ENCODE results near the gene WDR70. TPM values are rescaled to one million over a fixed set of nuclear protein-coding genes. Genes with fewer than 3 reads are reported as not detected.

WDR70 gene
- total and polyA plus RNA-seq, 10 of the 15 experiments (the other 5 are each of a cell fraction or from before 2014, with no cell fraction given) = 10.9 to 33.6 (median 29.1) TPM

GRCh38 chr5:37665889-37666288 lies 286.8 kb downstream of the WDR70 start:
- no peak overlapping the region for H3K9ac ChIP-seq (ENCODE audit: control insufficient read depth, insufficient read depth, low read length)
- DNase-seq (ENCODE audit: low read depth, low spot score) = no peak
- in situ Hi-C loops (cut with MboI) = no loop called here
- no peak overlapping the region for H2AFZ ChIP-seq (ENCODE audit: control insufficient read depth, low read depth, low read length)
- H3K27me3 ChIP-seq (replicated peaks in 1 of 2; ENCODE audit: control insufficient read depth in 2 of 2, insufficient read depth in 2 of 2, low read length in 1 of 2) = no peaks in the 10 kb centered on the region
- H3K79me2 ChIP-seq (ENCODE audit: control insufficient read depth, insufficient read depth, low read length) = no peaks in the 10 kb centered on the region
- ChIA-PET RAD21 (ENCODE audit: unreplicated experiment) (no interaction called here), CTCF (no interaction called here), POLR2A (no interaction called here), SMC1A (ENCODE audit: uncharacterized antibody, unreplicated experiment) (interaction anchor here (0.6 kb wide), 1 partner anchor 22 kb away, joined by 3 read pairs; no protein-coding TSS in a partner anchor)
- intact Hi-C loops (cut with micrococcal nuclease; ENCODE audit: unreplicated experiment) = no loop called here
- no peaks in the 10 kb centered on the region for H3K4me1 ChIP-seq (ENCODE audit: control insufficient read depth, insufficient read depth, low read length)
- no peaks in the 10 kb centered on the region for H3K36me3 ChIP-seq (ENCODE audit: control insufficient read depth in 2 of 2, insufficient read depth in 2 of 2, low read length in 1 of 2)
- H4K20me1 ChIP-seq (ENCODE audit: control insufficient read depth, insufficient read depth) = no peaks in the 10 kb centered on the region
- FAIRE-seq = no peak
- no peak overlapping the region for H3K4me2 ChIP-seq (ENCODE audit: control insufficient read depth, insufficient read depth)
- H3K9me3 ChIP-seq (replicated peaks; ENCODE audit: control insufficient read depth, insufficient read depth, low read length) = no peaks in the 10 kb centered on the region
- 96% methylated on average over 11 of the region's 12 CpGs for WGBS (ENCODE audit: insufficient coverage, insufficient replicate concordance, low lambda C conversion rate, missing lambda C conversion rate)
- no peak overlapping the region for H3K4me3 ChIP-seq
- TF ChIP-seq RAD21 (IDR thresholded peaks at IDR 0.05; ENCODE audit: insufficient read depth, low read depth, low read length) (no peak), NFYB (IDR thresholded peaks at IDR 0.05; ENCODE audit: insufficient read depth, low read depth, low read length) (no peak), ZZZ3 (IDR thresholded peaks at IDR 0.05; ENCODE audit: control insufficient read depth, insufficient read length, low read depth) (no peak), HDAC6 (IDR thresholded peaks at IDR 0.05; ENCODE audit: unreplicated experiment) (no peak), CEBPB (IDR thresholded peaks at IDR 0.05; ENCODE audit: borderline replicate concordance in 1 of 2, low read depth in 2 of 2, low read length in 2 of 2) (no peak), PBX3 (IDR thresholded peaks at IDR 0.05; ENCODE audit: insufficient replicate concordance, low read depth, low read length) (no peak)
- H3K27ac ChIP-seq (ENCODE audit: control insufficient read depth, insufficient read depth) = no peak overlapping the region
- BruUV-seq (replicated peaks) = no TSS peak
- ATAC-seq = no peak

- ChIA-PET CTCF (interaction anchor here (0.6 to 0.7 kb wide), 2 partner anchors 56 to 67 kb away, joined by 3 to 4 read pairs; no protein-coding TSS in a partner anchor), SMC1A (ENCODE audit: uncharacterized antibody, unreplicated experiment) (interaction anchor here (0.7 kb wide), 1 partner anchor 18 kb away, joined by 3 read pairs; no protein-coding TSS in a partner anchor), RAD21 (ENCODE audit: unreplicated experiment) (no interaction called here), POLR2A (no interaction called here)
- BruUV-seq (replicated peaks) = no TSS peak
- no peak overlapping the region for H3K4me3 ChIP-seq
- H3K27ac ChIP-seq (ENCODE audit: control insufficient read depth, insufficient read depth) = no peak overlapping the region
- no peak overlapping the region for H3K4me2 ChIP-seq (ENCODE audit: control insufficient read depth, insufficient read depth)
- peaks cover 4% of the 10 kb centered on the region; the same call in 1 of the 2 replicates for H3K4me1 ChIP-seq (ENCODE audit: control insufficient read depth, insufficient read depth, low read length)
- no peaks in the 10 kb centered on the region for H3K9me3 ChIP-seq (replicated peaks; ENCODE audit: control insufficient read depth, insufficient read depth, low read length)
- H3K9ac ChIP-seq (ENCODE audit: control insufficient read depth, insufficient read depth, low read length) = no peak overlapping the region
- H4K20me1 ChIP-seq (ENCODE audit: control insufficient read depth, insufficient read depth) = no peaks in the 10 kb centered on the region
- ATAC-seq (no peak), FAIRE-seq (no peak), DNase-seq (ENCODE audit: low read depth, low spot score) (no peak)
- in situ Hi-C loops (cut with MboI) (no loop called here), intact Hi-C loops (cut with micrococcal nuclease; ENCODE audit: unreplicated experiment) (no loop called here)
- H3K27me3 ChIP-seq (replicated peaks in 1 of 2; ENCODE audit: control insufficient read depth in 2 of 2, insufficient read depth in 2 of 2, low read length in 1 of 2) = no peaks in the 10 kb centered on the region
- no peak overlapping the region for H2AFZ ChIP-seq (ENCODE audit: control insufficient read depth, low read depth, low read length)
- H3K79me2 ChIP-seq (ENCODE audit: control insufficient read depth, insufficient read depth, low read length) = no peaks in the 10 kb centered on the region
- no peaks in the 10 kb centered on the region for H3K36me3 ChIP-seq (ENCODE audit: control insufficient read depth in 2 of 2, insufficient read depth in 2 of 2, low read length in 1 of 2)
- TF ChIP-seq ASH2L (IDR thresholded peaks at IDR 0.05; ENCODE audit: borderline replicate concordance, low read depth) = no peak
- no peak for TF ChIP-seq ELK1 (IDR thresholded peaks at IDR 0.05; ENCODE audit: low read depth, low read length)
- TF ChIP-seq MEF2A (IDR thresholded peaks at IDR 0.05; ENCODE audit: insufficient read depth, low read depth, low read length) = no peak
- TF ChIP-seq ZNF384 (IDR thresholded peaks at IDR 0.05; ENCODE audit: borderline replicate concordance, low read depth, low read length) = no peak
- no peak for TF ChIP-seq ATF7 (IDR thresholded peaks at IDR 0.05; ENCODE audit: low read depth)
- no peak for TF ChIP-seq POU2F2 (IDR thresholded peaks at IDR 0.05; ENCODE audit: borderline replicate concordance, low read depth, low read length)
- TF ChIP-seq BCL11A (IDR thresholded peaks at IDR 0.05; ENCODE audit: low read depth, low read length) = no peak
Measured at GRCh38 chr5:37667430-37667829, 288.3 kb downstream of the WDR70 start.

Data from GM12878 (cell line).